ENCODE results near the gene MORC1.
"Not testable (repeated sequence)": the region's sequence is repeated elsewhere in the genome, so short reads cannot be mapped to it uniquely, and the experiment has no call there.

Gene MORC1

GRCh38 chr3:109117939-109118338 is at the start of gene MORC1:
TSS of gene MORC1 (minus strand) at chr3:109118134. CDS start at chr3:109118059, 75 bp downstream.
- no peak for DNase-seq

- no peak for DNase-seq
These were observed 48.0 kb upstream of the MORC1 start for GRCh38 chr3:109165905-109166304.

- no peak for DNase-seq
These were observed 43.7 kb upstream of the MORC1 start for GRCh38 chr3:109161487-109162123.

GRCh38 chr3:109155828-109156227 is 37.9 kb upstream of the MORC1 start:
- DNase-seq, result no peak

- no peak for DNase-seq
These were observed 37.0 kb upstream of the MORC1 start for GRCh38 chr3:109154979-109155378.

GRCh38 chr3:109152320-109152719 is 34.4 kb upstream of the MORC1 start:
- DNase-seq, result no peak

- no peak for DNase-seq
These were observed 31.1 kb upstream of the MORC1 start for GRCh38 chr3:109149078-109149477.

- no peak for DNase-seq
These were observed 25.7 kb upstream of the MORC1 start for GRCh38 chr3:109143646-109144045.

GRCh38 chr3:109140318-109140717 is 22.4 kb upstream of the MORC1 start:
- DNase-seq, result no peak

GRCh38 chr3:109137761-109138160 is 19.8 kb upstream of the MORC1 start:
- no peak for DNase-seq

GRCh38 chr3:109136523-109136922 is 18.6 kb upstream of the MORC1 start, which contains the start of gene C3orf85:
TSS of gene C3orf85 (plus strand) at chr3:109136719. CDS start at chr3:109136848, 129 bp downstream.
- no peak for DNase-seq

GRCh38 chr3:109133474-109133816 is 15.5 kb upstream of the MORC1 start:
- not testable (repeated sequence) for DNase-seq

- no peak for DNase-seq
These were observed 15.0 kb upstream of the MORC1 start for GRCh38 chr3:109132801-109133473.

GRCh38 chr3:109131276-109131675 is 13.3 kb upstream of the MORC1 start:
- DNase-seq, result no peak

- no peak for DNase-seq
These were observed 9.6 kb upstream of the MORC1 start for GRCh38 chr3:109127553-109127952.

GRCh38 chr3:109125902-109126301 is 8.0 kb upstream of the MORC1 start:
- DNase-seq, result no peak

- DNase-seq, result no peak
These were observed 4.8 kb upstream of the MORC1 start for GRCh38 chr3:109122690-109123089.

GRCh38 chr3:109118584-109118983 is 650 bp upstream of the MORC1 start:
- DNase-seq, result no peak

- DNase-seq, result no peak
These were observed 1.9 kb downstream of the MORC1 start for GRCh38 chr3:109116031-109116430.

GRCh38 chr3:109115451-109115850 is 2.5 kb downstream of the MORC1 start:
- DNase-seq, result no peak

- DNase-seq, result no peak
These were observed 3.2 kb downstream of the MORC1 start for GRCh38 chr3:109114746-109115145.

- no peak for DNase-seq
These were observed 4.8 kb downstream of the MORC1 start for GRCh38 chr3:109112946-109113760.

GRCh38 chr3:109109574-109109973 is 8.4 kb downstream of the MORC1 start:
- DNase-seq, result no peak

GRCh38 chr3:109098079-109098644 is 19.8 kb downstream of the MORC1 start:
- no peak for DNase-seq

All from NCI-H2107 (cell line).